HepG2 (cell line): ENCODE results near the gene PPP2R5C. TPM values are rescaled to one million over a fixed set of nuclear protein-coding genes. Genes with fewer than 3 reads are reported as not detected.
A peak's percentile ranks its signal among the peaks of the same experiment; 100 is the strongest.

ENCODE experiments used
- AGO1 ChIP-seq: fragments of 200-400 bp; formaldehyde crosslinking; IDR thresholded peaks from 2 replicates; pipeline ENCODE4 v1.6.1; 2017; ENCODE audit warnings: mild to moderate bottlenecking, low read depth, low read length, moderate library complexity; ENCODE audit not compliant: poor library complexity, severe bottlenecking
- CENPT ChIP-seq: sonication (generic); formaldehyde crosslinking; IDR thresholded peaks from 2 replicates; pipeline ENCODE4 v1.8.0; 2022; ENCODE audit warnings: low read depth, mild to moderate bottlenecking, moderate library complexity, missing genetic modification reagents
- CREM ChIP-seq, 2 experiments: sonication (generic) in 1 of 2; formaldehyde crosslinking in 1 of 2; IDR thresholded peaks; 2 replicates each; pipeline versions ENCODE4 v1.4.0 to v1.6.1; 2016 to 2020; ENCODE audit warnings: antibody characterized with exemption in 1 of 2, mild to moderate bottlenecking in 1 of 2, missing genetic modification reagents in 1 of 2
- IRF2 ChIP-seq: IDR thresholded peaks from 2 replicates; pipeline ENCODE4 v1.6.1; 2018; ENCODE audit warnings: missing genetic modification reagents, missing compliant biosample characterization
- MAZ ChIP-seq, 2 experiments: sonication (generic) in 1 of 2; formaldehyde crosslinking in 1 of 2; IDR thresholded peaks; 2 replicates each; pipeline versions ENCODE4 v1.5.0 to v1.6.1; 2012 to 2020; ENCODE audit warnings: low read depth in 2 of 2, mild to moderate bottlenecking in 2 of 2, borderline replicate concordance in 1 of 2, improper control_type of control experiment in 1 of 2, low read length in 1 of 2, missing genetic modification reagents in 1 of 2, moderate library complexity in 1 of 2
- SAP130 ChIP-seq: IDR thresholded peaks from 2 replicates; pipeline ENCODE4 v1.6.1; 2016; ENCODE audit warnings: low read depth
- SMAD9 ChIP-seq: sonication (generic); formaldehyde crosslinking; IDR thresholded peaks from 2 replicates; pipeline ENCODE4 v1.5.1; 2020; ENCODE audit warnings: mild to moderate bottlenecking, missing genetic modification reagents
- SPEN ChIP-seq: sonication (generic); formaldehyde crosslinking; IDR thresholded peaks from 2 replicates; pipeline ENCODE4 v1.5.1; 2020; ENCODE audit warnings: low read depth, mild to moderate bottlenecking, missing genetic modification reagents
- TOE1 ChIP-seq: sonication (generic); formaldehyde crosslinking; IDR thresholded peaks from 2 replicates; pipeline ENCODE4 v1.4.0; 2020; ENCODE audit warnings: mild to moderate bottlenecking, missing genetic modification reagents
- ZBTB21 ChIP-seq: sonication (generic); formaldehyde crosslinking; IDR thresholded peaks from 2 replicates; pipeline ENCODE4 v1.4.0; 2020; ENCODE audit warnings: missing genetic modification reagents
- ZBTB42 ChIP-seq: sonication (generic); formaldehyde crosslinking; IDR thresholded peaks from 2 replicates; pipeline ENCODE4 v1.5.0; 2020; ENCODE audit warnings: mild to moderate bottlenecking, missing genetic modification reagents
- ZGPAT ChIP-seq: IDR thresholded peaks from 2 replicates; pipeline ENCODE4 v1.6.1; 2016; ENCODE audit warnings: mild to moderate bottlenecking
- ZMYM3 ChIP-seq: sonication (generic); formaldehyde crosslinking; IDR thresholded peaks from 2 replicates; pipeline ENCODE4 v1.5.1; 2020; ENCODE audit warnings: mild to moderate bottlenecking, missing genetic modification reagents
- ZNF280D ChIP-seq: sonication (generic); formaldehyde crosslinking; IDR thresholded peaks from 2 replicates; pipeline ENCODE4 v1.5.1; 2020; ENCODE audit warnings: mild to moderate bottlenecking, missing genetic modification reagents
- ZNF501 ChIP-seq: sonication (generic); formaldehyde crosslinking; IDR thresholded peaks from 2 replicates; pipeline ENCODE4 v1.5.1; 2020; ENCODE audit warnings: mild to moderate bottlenecking, moderate library complexity, missing genetic modification reagents
- ZNF749 ChIP-seq: sonication (generic); formaldehyde crosslinking; IDR thresholded peaks from 2 replicates; pipeline ENCODE4 v1.8.0; 2022; ENCODE audit warnings: mild to moderate bottlenecking, missing genetic modification reagents, moderate library complexity, borderline replicate concordance
- polyA plus RNA-seq, 8 experiments: library from polyadenylated mRNA; depleted of rRNA in 3 of 8; stranded (reverse) in 7 of 8; unstranded in 1 of 8; fragments of >200 nt; fragmentation: Illumina TruSeq in 4 of 8; extraction: Trizol in 4 of 8; gene quantifications; 2 replicates each; pipeline versions ENCODE4 v1.2.1 to v1.2.3, GENCODE V29; 2011 to 2016; ENCODE audit warnings: low read depth in 4 of 8, missing spikeins in 1 of 8, mixed read lengths in 1 of 8; ENCODE audit not compliant: insufficient read depth in 1 of 8
- total RNA-seq, 5 experiments: library from RNA; depleted of rRNA; stranded (reverse); fragments of >200 nt; fragmentation: Illumina TruSeq; extraction: Trizol; gene quantifications; 2 replicates each; pipeline ENCODE4 v1.2.3, GENCODE V29; 2016; ENCODE audit warnings: low read depth in 1 of 5
- TF ChIP-seq, protein P1 (sequence below): sonication (generic); formaldehyde crosslinking; IDR thresholded peaks from 2 replicates; pipeline ENCODE4 v1.4.0; 2020; ENCODE audit warnings: missing genetic modification reagents, mild to moderate bottlenecking, borderline replicate concordance

Gene PPP2R5C
- total and polyA plus RNA-seq, 2 of the 13 experiments (the other 11 are each of a cell fraction or from before 2014, with no cell fraction given) = 74.3 to 78.5 TPM

GRCh38 chr14:101961011-101961721 lies 199.7 kb downstream of the PPP2R5C start (continued):
- TF ChIP-seq ZBTB42 (CRISPR knock-in tag) = no peak
- TF ChIP-seq ZNF749 = peak; percentile 69; the same call in 1 of the 2 replicates
- TF ChIP-seq SAP130 (CRISPR knock-in tag) = peak; percentile 49; the same call in 1 of the 2 replicates
- TF ChIP-seq IRF2 (CRISPR knock-in tag) = peak; percentile 72
- TF ChIP-seq, protein P1, sequence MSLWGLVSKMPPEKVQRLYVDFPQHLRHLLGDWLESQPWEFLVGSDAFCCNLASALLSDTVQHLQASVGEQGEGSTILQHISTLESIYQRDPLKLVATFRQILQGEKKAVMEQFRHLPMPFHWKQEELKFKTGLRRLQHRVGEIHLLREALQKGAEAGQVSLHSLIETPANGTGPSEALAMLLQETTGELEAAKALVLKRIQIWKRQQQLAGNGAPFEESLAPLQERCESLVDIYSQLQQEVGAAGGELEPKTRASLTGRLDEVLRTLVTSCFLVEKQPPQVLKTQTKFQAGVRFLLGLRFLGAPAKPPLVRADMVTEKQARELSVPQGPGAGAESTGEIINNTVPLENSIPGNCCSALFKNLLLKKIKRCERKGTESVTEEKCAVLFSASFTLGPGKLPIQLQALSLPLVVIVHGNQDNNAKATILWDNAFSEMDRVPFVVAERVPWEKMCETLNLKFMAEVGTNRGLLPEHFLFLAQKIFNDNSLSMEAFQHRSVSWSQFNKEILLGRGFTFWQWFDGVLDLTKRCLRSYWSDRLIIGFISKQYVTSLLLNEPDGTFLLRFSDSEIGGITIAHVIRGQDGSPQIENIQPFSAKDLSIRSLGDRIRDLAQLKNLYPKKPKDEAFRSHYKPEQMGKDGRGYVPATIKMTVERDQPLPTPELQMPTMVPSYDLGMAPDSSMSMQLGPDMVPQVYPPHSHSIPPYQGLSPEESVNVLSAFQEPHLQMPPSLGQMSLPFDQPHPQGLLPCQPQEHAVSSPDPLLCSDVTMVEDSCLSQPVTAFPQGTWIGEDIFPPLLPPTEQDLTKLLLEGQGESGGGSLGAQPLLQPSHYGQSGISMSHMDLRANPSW (CRISPR knock-in tag) = no peak
- no peak for TF ChIP-seq TOE1
- TF ChIP-seq AGO1 = no peak
- TF ChIP-seq ZGPAT (CRISPR knock-in tag) = peak; percentile 45; the same call in 1 of the 2 replicates
- TF ChIP-seq CENPT (CRISPR knock-in tag) = no peak
- no peak for TF ChIP-seq ZNF501 (CRISPR knock-in tag)
- TF ChIP-seq SPEN (CRISPR knock-in tag) = no peak
- TF ChIP-seq MAZ (IDR thresholded peaks at IDR 0.05; ENCODE audit: borderline replicate concordance, low read depth, low read length) = no peak
- 0 out of 2 replicates have a peak, but pooled peaks have one; percentile 31 for TF ChIP-seq MAZ (CRISPR knock-in tag; IDR thresholded peaks at IDR 0.05; ENCODE audit: low read depth)
- no peak for TF ChIP-seq SMAD9 (CRISPR knock-in tag)
- no peak for TF ChIP-seq ZBTB21 (CRISPR knock-in tag)
- no peak for TF ChIP-seq ZNF280D (CRISPR knock-in tag)
- 0 out of 2 replicates have a peak, but pooled peaks have one; percentile 39 for TF ChIP-seq ZMYM3 (CRISPR knock-in tag)
- TF ChIP-seq CREM (IDR thresholded peaks at IDR 0.05) = no peak
- no peak for TF ChIP-seq CREM (CRISPR knock-in tag; IDR thresholded peaks at IDR 0.05)
